Measurements from ENCODE around the gene THSD4.

DNA sequence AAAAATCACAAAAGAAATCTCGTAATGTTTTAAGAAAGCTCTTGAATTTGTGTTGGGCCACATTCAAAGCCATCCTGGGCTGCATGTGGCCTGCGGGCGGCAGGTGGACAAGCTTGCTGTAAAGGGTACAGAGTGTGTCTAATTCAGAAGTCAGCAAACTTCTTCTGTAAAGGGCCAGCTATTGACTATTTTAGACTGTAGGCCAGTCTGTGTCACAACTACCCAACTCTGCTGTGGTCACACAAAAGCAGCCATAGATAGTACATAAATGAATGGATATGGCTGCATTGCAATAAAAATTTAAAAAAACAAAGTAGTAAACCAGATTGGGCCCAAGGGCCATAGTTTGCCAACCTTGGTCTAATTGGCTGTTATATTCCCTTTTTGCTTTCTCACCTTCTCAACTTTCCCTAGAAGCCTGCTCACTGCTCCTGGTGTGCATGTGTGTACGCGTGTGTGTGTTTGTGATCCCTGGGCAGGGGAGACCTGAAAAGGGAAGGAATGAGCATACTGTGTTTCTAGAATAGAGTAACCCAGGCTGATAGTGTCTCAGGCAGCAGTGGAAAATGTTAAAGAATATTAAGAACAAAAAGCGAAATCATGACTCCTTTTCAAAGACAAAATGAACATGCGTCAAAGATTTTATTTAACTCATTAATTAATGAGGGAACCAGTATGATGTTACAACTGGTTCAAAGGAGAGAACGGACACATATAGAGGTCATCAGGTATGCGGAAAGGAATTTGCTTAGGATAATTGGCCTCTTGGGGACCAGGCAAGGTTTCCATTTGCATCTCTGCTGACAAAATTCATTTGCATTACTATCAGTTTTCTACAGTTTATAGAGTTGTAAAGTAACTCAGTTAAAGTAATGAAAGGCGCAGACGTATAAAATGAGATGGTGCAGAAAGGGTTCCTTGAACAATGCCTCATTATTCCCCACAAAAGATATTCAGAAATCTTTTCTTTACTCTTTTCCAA is 248.0 kb downstream of the THSD4 start:
- no peak for TF ChIP-seq NELFE (IDR thresholded peaks at IDR 0.05; ENCODE audit: insufficient read depth, insufficient read length)
- TF ChIP-seq EZH2 (IDR thresholded peaks at IDR 0.05; ENCODE audit: borderline replicate concordance, low read depth, low read length) = no peak
- no peak for TF ChIP-seq CTCF (IDR thresholded peaks at IDR 0.05 in 2 of 3, conservative IDR thresholded peaks at IDR 0.05 in 1 of 3; ENCODE audit: insufficient read depth in 2 of 3, low read depth in 1 of 3, low read length in 3 of 3)
- no peak for TF ChIP-seq EP300 (IDR thresholded peaks at IDR 0.05; ENCODE audit: low read length)
- TF ChIP-seq NCOA1 (IDR thresholded peaks at IDR 0.05; ENCODE audit: low read depth) = no peak
- no peak for TF ChIP-seq RCOR1 (IDR thresholded peaks at IDR 0.05; ENCODE audit: borderline replicate concordance in 1 of 2, low read depth in 2 of 2, low read length in 2 of 2)
- no peak for TF ChIP-seq MNT (conservative IDR thresholded peaks at IDR 0.05)
- TF ChIP-seq CBX1 (IDR thresholded peaks at IDR 0.05; ENCODE audit: low read depth) = no peak
- no peak for TF ChIP-seq GABPA (tag; conservative IDR thresholded peaks at IDR 0.05; ENCODE audit: low read depth)
- no peak for TF ChIP-seq MTF1 (CRISPR knock-in tag; IDR thresholded peaks at IDR 0.05; ENCODE audit: borderline replicate concordance)
- no peak for TF ChIP-seq NR4A1 (CRISPR knock-in tag; IDR thresholded peaks at IDR 0.05)
- TF ChIP-seq NR4A1 (tag; IDR thresholded peaks at IDR 0.05) = no peak
- TF ChIP-seq ZNF316 (IDR thresholded peaks at IDR 0.05) = no peak
- no peak for TF ChIP-seq FOXA1 (IDR thresholded peaks at IDR 0.05; ENCODE audit: borderline replicate concordance)
